KMS-11 (cell line): Measurements from ENCODE around the gene DSTYK.
A peak's percentile ranks its signal among the peaks of the same experiment; 100 is the strongest.

ENCODE experiments used
- H2AFZ ChIP-seq: fragments of 200-600 bp; sonication (generic); 2 replicates; pipeline ENCODE4 v1.6.1; 2016; ENCODE audit warnings: antibody characterized with exemption, mixed run types, low read depth
- H3K27ac ChIP-seq: fragments of 200-600 bp; sonication (generic); 2 replicates; pipeline ENCODE4 v1.6.1; 2016; ENCODE audit warnings: mild to moderate bottlenecking, mixed run types
- H3K27me3 ChIP-seq: fragments of 200-600 bp; sonication (generic); 2 replicates; pipeline ENCODE4 v1.6.1; 2017; ENCODE audit warnings: mild to moderate bottlenecking, low read depth, mixed run types, moderate library complexity; ENCODE audit not compliant: insufficient read depth
- H3K36me3 ChIP-seq: fragments of 200-600 bp; sonication (generic); 2 replicates; pipeline ENCODE4 v1.6.1; 2017; ENCODE audit warnings: mild to moderate bottlenecking, mixed run types; ENCODE audit not compliant: insufficient read depth
- H3K4me1 ChIP-seq: fragments of 200-600 bp; sonication (generic); 2 replicates; pipeline ENCODE4 v1.6.1; 2016; ENCODE audit warnings: mild to moderate bottlenecking, low read depth, mixed run types; ENCODE audit not compliant: poor library complexity, severe bottlenecking
- H3K4me2 ChIP-seq: fragments of 200-600 bp; sonication (generic); 2 replicates; pipeline ENCODE4 v1.7.0; 2016; ENCODE audit warnings: mild to moderate bottlenecking, mixed run types
- H3K4me3 ChIP-seq: fragments of 200-600 bp; sonication (generic); IDR thresholded peaks from 2 replicates; pipeline ENCODE4 v1.6.1; 2017; ENCODE audit warnings: low read depth, low read length, mixed read lengths; ENCODE audit not compliant: insufficient read depth
- H3K79me2 ChIP-seq: fragments of 200-600 bp; sonication (generic); 2 replicates; pipeline ENCODE4 v1.6.1; 2016; ENCODE audit warnings: low read depth, mixed run types; ENCODE audit not compliant: insufficient read depth
- H3K9ac ChIP-seq: fragments of 200-600 bp; sonication (generic); 2 replicates; pipeline ENCODE4 v1.6.1; 2016; ENCODE audit warnings: mild to moderate bottlenecking, mixed run types
- H4K20me1 ChIP-seq: fragments of 200-600 bp; sonication (generic); 2 replicates; pipeline ENCODE4 v1.6.1; 2016; ENCODE audit warnings: mild to moderate bottlenecking, mixed run types; ENCODE audit not compliant: insufficient read depth
- CTCF ChIP-seq: fragments of 200-600 bp; sonication (generic); conservative IDR thresholded peaks from 2 replicates; pipeline ENCODE4 v1.6.1; 2017; ENCODE audit warnings: low read depth, mild to moderate bottlenecking, antibody characterized with exemption, low read length, moderate library complexity, mixed read lengths

DSTYK gene

GRCh38 chr1:205229916-205230700 is 18.6 kb upstream of the DSTYK start:
- Histone ChIP-seq H3K27ac (peak overlapping the region; percentile 68), H3K79me2 (peaks cover 10% of the 10 kb centered on the region; the same call in 1 of the 2 replicates), H3K36me3 (no peaks in the 10 kb centered on the region), H3K4me1 (peaks cover 80% of the 10 kb centered on the region), H2AFZ (peak overlapping the region; percentile 47; the same call in 1 of the 2 replicates), H3K9ac (peak overlapping the region; percentile 40), H4K20me1 (no peaks in the 10 kb centered on the region), H3K4me2 (peak overlapping the region; percentile 84), H3K27me3 (peaks cover 3% of the 10 kb centered on the region; the same call in 1 of the 2 replicates), H3K4me3 (peak overlapping the region; percentile 95)
- TF ChIP-seq CTCF = peak; percentile 6; the same call in 1 of the 2 replicates

- Histone ChIP-seq H3K27me3 (peaks cover 3% of the 10 kb centered on the region; the same call in 1 of the 2 replicates), H3K4me2 (peak overlapping the region; percentile 96), H3K36me3 (no peaks in the 10 kb centered on the region), H3K27ac (peak overlapping the region; percentile 68), H2AFZ (peak overlapping the region; percentile 76; the same call in 1 of the 2 replicates), H3K4me1 (peaks cover 74% of the 10 kb centered on the region), H4K20me1 (no peaks in the 10 kb centered on the region), H3K9ac (peak overlapping the region; percentile 40), H3K79me2 (peaks cover 10% of the 10 kb centered on the region; the same call in 1 of the 2 replicates), H3K4me3 (peak overlapping the region; percentile 95)
- TF ChIP-seq CTCF = peak; percentile 36
Observed at GRCh38 chr1:205229399-205229871, 17.9 kb upstream of the DSTYK start.

- no peak overlapping the region; the same call in 1 of the 2 replicates for H3K9ac ChIP-seq
- no peaks in the 10 kb centered on the region for H4K20me1 ChIP-seq
Observed at GRCh38 chr1:205228093-205228521, 16.6 kb upstream of the DSTYK start.

GRCh38 chr1:205227584-205228013 is 16.1 kb upstream of the DSTYK start, which contains the start of gene TMCC2:
Gene TMCC2 (plus strand): TSS chr1:205227946. CDS start chr1:205228565, 619 bp downstream.
- peak within 1 kb of the TSS; percentile 99 for H3K4me2 ChIP-seq
- H3K9ac ChIP-seq = peak within 1 kb of the TSS; percentile 6; the same call in 1 of the 2 replicates
- H3K79me2 ChIP-seq = peaks cover 10% of the 10 kb centered on the region; the same call in 1 of the 2 replicates
- H3K4me1 ChIP-seq = peaks cover 55% of the 10 kb centered on the region
- H3K36me3 ChIP-seq = no peaks in the 10 kb centered on the region
- H3K27ac ChIP-seq = no peak within 1 kb of the TSS
- H3K27me3 ChIP-seq = peaks cover 3% of the 10 kb centered on the region; the same call in 1 of the 2 replicates
- no peak for TF ChIP-seq CTCF
- peak within 1 kb of the TSS; percentile 92 for H2AFZ ChIP-seq
- H3K4me3 ChIP-seq = peak within 1 kb of the TSS; percentile 45
- H4K20me1 ChIP-seq = no peaks in the 10 kb centered on the region

More at GRCh38 chr1:205228093-205228521, 16.6 kb upstream of the DSTYK start:
- no peaks in the 10 kb centered on the region for H3K36me3 ChIP-seq
- peak overlapping the region; percentile 40 for H3K4me3 ChIP-seq
- peak overlapping the region; percentile 76 for H2AFZ ChIP-seq
- H3K27ac ChIP-seq = no peak overlapping the region
- peaks cover 60% of the 10 kb centered on the region for H3K4me1 ChIP-seq
- peaks cover 10% of the 10 kb centered on the region; the same call in 1 of the 2 replicates for H3K79me2 ChIP-seq
- peak overlapping the region; percentile 96 for H3K4me2 ChIP-seq
- peaks cover 3% of the 10 kb centered on the region; the same call in 1 of the 2 replicates for H3K27me3 ChIP-seq
- no peak for TF ChIP-seq CTCF
